ENCODE data around the gene TLE3. TPM values are rescaled to one million over a fixed set of nuclear protein-coding genes. Genes with fewer than 3 reads are reported as not detected.

TLE3 gene
- total RNA-seq, 4 donors from 2014 or later, result 4.6 to 35.3 (median 13.3) TPM

- no peaks in the 10 kb centered on the region for H3K9me3 ChIP-seq
- H3K36me3 ChIP-seq, result no peaks in the 10 kb centered on the region
- no peaks in the 10 kb centered on the region for H3K27me3 ChIP-seq
- intact Hi-C loops (cut with DNase I; ENCODE audit: low total_unique reads), result no loop called here
- DNase-seq (no peak), ATAC-seq (no peak)
- in situ Hi-C loops (cut with MboI; ENCODE audit: low sequenced_read_pairs in 4 of 4), result loop anchor here in 1 of 4 donors (25.0 kb wide), 2 partner anchors 99 to 399 kb away; no protein-coding TSS in a partner anchor
- H3K4me1 ChIP-seq, result peaks cover 32 to 33% of the 10 kb centered on the region in 2 donors
- no peak overlapping the region for H3K27ac ChIP-seq
- no peak for TF ChIP-seq CTCF (IDR thresholded peaks at IDR 0.05 in 4 of 5, conservative IDR thresholded peaks at IDR 0.05 in 1 of 5)
- TF ChIP-seq POLR2A (IDR thresholded peaks at IDR 0.05), result no peak
- no peak overlapping the region for H3K4me3 ChIP-seq
Measured at GRCh38 chr15:70087708-70088352, 9.9 kb downstream of the TLE3 start.

GRCh38 chr15:70086636-70087035, 11.1 kb downstream of the TLE3 start:
- TF ChIP-seq POLR2A (IDR thresholded peaks at IDR 0.05), result no peak
- TF ChIP-seq CTCF (IDR thresholded peaks at IDR 0.05 in 4 of 5, conservative IDR thresholded peaks at IDR 0.05 in 1 of 5), result no peak
- DNase-seq (no peak), ATAC-seq (no peak)
- intact Hi-C loops (cut with DNase I; ENCODE audit: low total_unique reads), result no loop called here
- in situ Hi-C loops (cut with MboI; ENCODE audit: low sequenced_read_pairs in 4 of 4), result loop anchor here in 1 of 4 donors (25.0 kb wide), 2 partner anchors 101 to 401 kb away; no protein-coding TSS in a partner anchor
- H3K27ac ChIP-seq, result no peak overlapping the region
- no peaks in the 10 kb centered on the region for H3K36me3 ChIP-seq
- H3K4me3 ChIP-seq, result no peak overlapping the region
- H3K27me3 ChIP-seq, result no peaks in the 10 kb centered on the region
- H3K4me1 ChIP-seq, result peaks cover 23 to 28% of the 10 kb centered on the region in 2 donors
- H3K9me3 ChIP-seq, result no peaks in the 10 kb centered on the region

GRCh38 chr15:70084461-70084860, 13.3 kb downstream of the TLE3 start:
- Histone ChIP-seq H3K4me3 (no peak overlapping the region), H3K9me3 (no peaks in the 10 kb centered on the region), H3K27ac (no peak overlapping the region), H3K36me3 (no peaks in the 10 kb centered on the region), H3K27me3 (no peaks in the 10 kb centered on the region), H3K4me1 (peaks cover 12 to 15% of the 10 kb centered on the region in 2 donors)
- in situ Hi-C loops (cut with MboI; ENCODE audit: low sequenced_read_pairs in 4 of 4) (loop anchor here in 1 of 4 donors (25.0 kb wide), 2 partner anchors 103 to 403 kb away; no protein-coding TSS in a partner anchor), intact Hi-C loops (cut with DNase I; ENCODE audit: low total_unique reads) (no loop called here)
- DNase-seq (no peak), ATAC-seq (no peak)
- TF ChIP-seq POLR2A (IDR thresholded peaks at IDR 0.05) (no peak), CTCF (IDR thresholded peaks at IDR 0.05 in 4 of 5, conservative IDR thresholded peaks at IDR 0.05 in 1 of 5) (no peak)

- in situ Hi-C loops (cut with MboI; ENCODE audit: low sequenced_read_pairs in 4 of 4), result loop anchor here in 1 of 4 donors (25.0 kb wide), 2 partner anchors 103 to 403 kb away; no protein-coding TSS in a partner anchor
- ATAC-seq (no peak), DNase-seq (no peak)
- TF ChIP-seq CTCF (IDR thresholded peaks at IDR 0.05 in 4 of 5, conservative IDR thresholded peaks at IDR 0.05 in 1 of 5) (no peak), POLR2A (IDR thresholded peaks at IDR 0.05) (no peak)
- Histone ChIP-seq H3K4me1 (peaks cover 7 to 12% of the 10 kb centered on the region in 2 donors), H3K36me3 (no peaks in the 10 kb centered on the region), H3K27ac (no peak overlapping the region), H3K27me3 (no peaks in the 10 kb centered on the region), H3K4me3 (no peak overlapping the region), H3K9me3 (no peaks in the 10 kb centered on the region)
- intact Hi-C loops (cut with DNase I; ENCODE audit: low total_unique reads), result no loop called here
Measured at GRCh38 chr15:70083946-70084345, 13.8 kb downstream of the TLE3 start.

Measured in gastrocnemius medialis (tissue), 4 donors.